A204.1 (cell line): Measurements from ENCODE around the gene HCRT.
"Not testable (repeated sequence)": the region's sequence is repeated elsewhere in the genome, so short reads cannot be mapped to it uniquely, and the experiment has no call there.

Source experiments
- FAIRE-seq: peaks from 2 replicates; lab custom pipeline; 2012; peaks lifted over from hg19 to GRCh38; lab: Jason Lieb, UNC

HCRT gene

GRCh38 chr17:42197564-42198156 is 12.4 kb upstream of the HCRT start:
- FAIRE-seq = no peak

- FAIRE-seq = no peak
These were observed 9.0 kb upstream of the HCRT start, which contains the start of gene GHDC for GRCh38 chr17:42193969-42194899. Gene GHDC (minus strand): TSS chr17:42194494. CDS start chr17:42193581, 913 bp downstream.

- no peak for FAIRE-seq
These were observed 8.1 kb upstream of the HCRT start for GRCh38 chr17:42193216-42193968.

GRCh38 chr17:42192189-42193126 is 7.2 kb upstream of the HCRT start:
- no peak for FAIRE-seq

GRCh38 chr17:42191275-42191608 is 6.0 kb upstream of the HCRT start:
- FAIRE-seq = no peak

DNA sequence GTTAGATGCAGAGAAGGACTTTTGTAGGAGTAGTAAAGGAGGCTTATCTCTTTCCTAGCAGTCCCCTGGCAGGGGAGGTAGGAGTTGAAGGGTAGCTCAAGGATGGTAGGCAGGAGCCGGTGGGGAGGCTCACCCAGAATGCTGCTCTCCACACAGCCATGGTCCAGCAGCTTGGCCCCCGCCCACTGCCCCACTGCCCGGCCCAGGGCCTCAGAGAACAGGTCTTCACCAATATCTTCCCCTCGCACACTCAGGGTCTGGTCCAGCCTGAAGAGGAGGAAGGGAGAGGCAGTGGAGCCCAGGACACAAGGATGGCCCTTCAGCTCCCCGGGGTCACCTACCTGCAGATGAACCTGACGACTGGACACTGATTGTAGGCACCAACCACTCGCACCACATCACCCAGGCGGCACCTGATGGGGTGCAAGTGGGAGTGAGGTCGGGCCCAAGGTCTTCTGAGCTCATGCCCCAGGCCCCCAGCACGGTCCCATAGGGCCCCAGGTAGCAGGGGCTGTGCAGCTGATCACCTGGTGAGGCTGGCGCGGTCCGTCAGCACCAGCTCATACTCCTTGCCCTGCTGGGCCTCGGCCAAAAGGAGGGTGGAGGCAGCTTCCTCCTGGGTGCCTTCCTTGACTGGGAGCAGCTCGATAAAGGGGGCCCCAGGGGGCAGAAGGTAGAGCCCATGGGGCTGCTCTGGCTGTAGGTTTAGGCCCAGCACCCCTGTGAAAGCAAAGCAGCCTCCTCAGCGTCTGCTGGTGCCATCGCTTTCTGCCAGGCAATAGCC is 5.4 kb upstream of the HCRT start:
- no peak for FAIRE-seq

DNA sequence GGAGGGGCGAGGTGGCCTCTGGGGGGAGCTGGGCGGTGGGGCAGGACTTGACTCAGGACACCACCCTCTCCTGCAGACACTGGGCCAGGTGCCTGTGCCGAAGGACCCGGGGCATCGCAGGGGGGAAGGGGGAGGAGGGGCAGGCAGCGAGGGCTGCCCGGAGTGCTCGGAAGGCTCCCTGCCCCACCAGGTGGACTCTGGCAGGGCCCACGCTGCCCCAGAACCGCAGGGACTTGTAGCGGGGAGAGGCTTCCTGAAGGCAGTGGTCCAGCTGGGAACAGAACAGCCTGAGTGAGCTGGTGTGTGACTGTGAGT is 4.4 kb upstream of the HCRT start:
- FAIRE-seq = no peak

DNA sequence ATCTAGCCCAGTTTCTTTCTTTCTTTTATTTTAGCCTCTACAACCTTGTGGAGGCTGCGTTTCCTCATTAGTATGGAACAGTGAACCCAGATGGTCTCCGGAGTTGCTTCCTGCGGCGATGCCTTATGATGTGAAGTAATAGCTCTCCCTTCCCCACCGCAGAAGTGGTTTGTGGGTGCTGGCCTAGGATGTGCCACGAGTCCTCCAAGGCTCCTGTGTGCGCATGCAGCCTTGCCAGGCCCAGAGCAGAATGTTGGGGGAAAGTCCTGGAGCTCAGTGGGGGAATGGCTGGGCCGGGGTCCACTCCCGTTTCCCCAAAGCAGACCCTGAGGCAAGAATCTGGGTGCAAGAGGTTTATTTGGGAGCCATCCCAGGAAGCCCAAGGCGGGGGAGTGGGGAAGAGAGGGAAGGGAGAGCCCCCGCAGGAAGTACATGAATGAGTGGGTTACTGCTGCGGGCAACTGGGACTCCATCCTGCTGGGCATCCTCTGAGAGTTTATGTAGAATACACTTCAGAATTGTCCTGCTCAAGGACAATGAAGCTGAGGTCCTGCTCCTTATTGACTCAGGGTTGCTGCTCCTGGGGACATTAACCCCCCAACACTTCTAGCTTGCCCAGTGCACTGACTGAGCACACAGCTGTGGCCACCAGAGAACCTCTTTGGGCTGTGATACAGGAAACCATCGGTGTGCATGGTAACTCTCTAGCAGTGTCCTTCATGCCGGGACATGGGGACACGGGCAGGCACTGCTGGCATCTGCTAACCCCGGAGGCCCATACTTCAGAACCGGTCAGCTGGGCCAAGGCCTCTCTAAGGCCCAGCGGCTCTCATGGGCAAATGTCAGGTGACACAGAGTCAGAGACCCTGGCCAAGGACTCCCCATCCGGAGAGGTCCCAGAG is 3.7 kb upstream of the HCRT start:
- FAIRE-seq = no peak

GRCh38 chr17:42187833-42188232 is 2.6 kb upstream of the HCRT start:
- FAIRE-seq = no peak

DNA sequence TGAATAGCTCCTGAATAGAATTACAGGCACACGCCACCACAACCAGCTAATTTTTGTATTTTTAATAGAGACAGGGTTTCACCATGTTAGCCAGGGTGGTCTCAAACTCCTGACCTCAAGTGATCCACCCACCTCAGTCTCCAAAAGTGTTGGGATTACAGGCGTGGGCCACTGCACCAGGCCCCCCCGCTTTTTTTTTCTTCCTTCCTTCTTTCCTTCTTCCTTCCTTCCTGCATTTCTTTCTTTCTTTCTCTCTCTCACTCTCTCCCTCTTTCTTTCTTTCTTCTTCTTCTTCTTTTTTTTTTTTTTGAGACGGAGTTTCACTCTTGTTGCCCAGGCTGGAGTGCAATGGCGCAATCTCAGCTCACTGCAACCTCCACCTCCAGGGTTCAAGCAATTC is 939 bp upstream of the HCRT start:
- not testable (repeated sequence) for FAIRE-seq

GRCh38 chr17:42185621-42185930 is 324 bp upstream of the HCRT start:
- FAIRE-seq = no peak

DNA sequence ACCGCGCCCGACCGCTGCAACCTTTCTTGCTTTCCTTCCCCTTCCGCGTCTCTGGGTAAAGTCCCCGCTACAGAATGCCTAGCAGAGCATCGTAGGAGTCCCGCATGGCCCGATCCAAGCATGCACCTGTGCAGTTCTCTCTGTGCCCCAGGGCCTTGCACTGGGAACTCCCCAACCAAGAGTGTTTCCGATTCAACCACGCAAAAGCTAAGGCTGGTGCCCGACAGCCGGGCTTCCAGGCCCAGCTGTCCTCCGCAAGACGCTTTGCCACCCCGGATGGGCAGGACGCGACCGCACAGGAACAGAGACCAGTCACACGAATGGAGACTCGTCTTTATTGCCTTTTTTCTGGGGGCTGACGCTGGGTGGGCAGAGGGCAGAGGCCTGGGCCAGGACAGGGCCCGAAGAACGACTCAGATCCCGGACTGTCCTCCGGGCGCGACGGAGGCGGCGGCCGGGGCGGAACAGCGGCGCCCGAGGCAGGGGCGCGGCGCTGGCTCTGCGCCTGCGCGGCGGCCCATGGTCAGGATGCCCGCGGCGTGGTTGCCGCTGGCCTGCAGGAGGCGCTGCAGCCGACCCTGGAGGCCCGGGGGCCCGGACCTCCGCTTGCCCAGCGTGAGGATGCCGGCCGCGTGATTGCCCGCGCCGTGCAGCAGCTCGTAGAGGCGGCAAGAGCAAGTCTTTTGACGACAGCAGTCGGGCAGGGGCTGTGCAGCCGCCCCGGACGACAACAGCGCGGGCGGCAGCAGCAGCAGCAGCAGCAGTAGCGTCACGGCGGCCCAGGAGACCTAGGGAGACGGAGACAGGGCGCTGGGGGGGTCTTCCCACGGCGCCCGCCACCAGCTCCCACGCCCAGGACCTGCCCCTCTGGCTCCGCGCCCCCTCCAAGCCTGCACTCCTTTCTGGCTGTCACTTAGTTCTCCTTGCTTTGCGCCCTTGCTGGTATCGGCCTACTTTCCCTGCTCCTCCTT is 1.2 kb downstream of the HCRT start:
- FAIRE-seq = no peak

DNA sequence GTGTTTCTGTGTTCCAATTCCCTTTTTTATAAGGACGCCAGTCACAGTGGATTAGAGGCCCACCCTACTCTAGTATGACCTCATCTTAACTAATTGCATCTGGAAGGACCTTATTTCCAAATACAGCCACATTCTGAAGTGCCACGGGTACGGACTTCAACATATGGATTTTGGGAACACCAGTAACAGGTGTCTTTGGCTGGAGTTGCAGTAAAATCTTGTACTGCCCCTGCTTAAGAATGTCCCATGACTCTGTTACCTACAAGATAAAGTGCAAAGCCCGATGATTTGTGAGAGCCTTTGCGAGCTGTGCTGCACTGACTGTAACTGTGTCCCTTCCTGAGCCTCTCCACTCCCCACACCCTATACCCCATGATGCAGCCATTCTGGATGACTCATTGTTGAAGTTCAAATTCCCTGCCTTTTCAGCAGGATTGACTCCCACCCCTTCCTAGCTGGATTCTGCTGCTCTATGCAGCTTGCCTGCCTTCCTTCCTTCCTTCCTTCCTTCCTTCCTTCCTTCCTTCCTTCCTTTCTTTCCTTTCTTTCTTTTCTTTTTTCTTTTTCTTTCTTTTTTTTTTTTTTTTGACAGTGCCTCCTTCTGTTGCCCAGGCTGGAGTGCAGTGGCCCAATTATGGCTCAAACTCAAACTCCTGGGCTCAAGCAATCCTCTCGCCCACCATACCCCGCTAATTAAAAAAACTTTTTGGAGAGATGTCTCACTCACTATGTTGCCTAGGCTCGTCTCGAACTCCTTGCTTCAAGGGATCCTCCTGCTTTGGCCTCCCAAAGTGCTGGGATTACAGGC is 2.1 kb downstream of the HCRT start:
- no peak for FAIRE-seq

DNA sequence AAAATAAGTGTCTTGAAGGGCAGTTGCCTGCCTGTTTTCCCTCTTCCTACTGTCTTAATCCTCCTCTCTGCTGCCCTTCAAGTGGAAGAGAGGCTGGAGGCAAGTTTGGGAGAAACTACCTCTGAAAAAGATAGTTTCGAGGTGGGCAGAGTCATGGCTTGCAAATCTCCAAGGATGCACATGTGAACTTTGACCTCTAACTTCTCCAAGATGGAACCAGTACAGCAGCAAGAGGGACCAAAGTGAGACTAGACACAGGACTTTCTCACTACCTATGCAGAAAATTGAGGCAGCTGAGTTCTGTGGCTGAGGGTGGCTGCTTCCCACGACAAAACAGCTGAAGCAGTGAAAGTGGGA is 3.4 kb downstream of the HCRT start:
- FAIRE-seq = no peak

DNA sequence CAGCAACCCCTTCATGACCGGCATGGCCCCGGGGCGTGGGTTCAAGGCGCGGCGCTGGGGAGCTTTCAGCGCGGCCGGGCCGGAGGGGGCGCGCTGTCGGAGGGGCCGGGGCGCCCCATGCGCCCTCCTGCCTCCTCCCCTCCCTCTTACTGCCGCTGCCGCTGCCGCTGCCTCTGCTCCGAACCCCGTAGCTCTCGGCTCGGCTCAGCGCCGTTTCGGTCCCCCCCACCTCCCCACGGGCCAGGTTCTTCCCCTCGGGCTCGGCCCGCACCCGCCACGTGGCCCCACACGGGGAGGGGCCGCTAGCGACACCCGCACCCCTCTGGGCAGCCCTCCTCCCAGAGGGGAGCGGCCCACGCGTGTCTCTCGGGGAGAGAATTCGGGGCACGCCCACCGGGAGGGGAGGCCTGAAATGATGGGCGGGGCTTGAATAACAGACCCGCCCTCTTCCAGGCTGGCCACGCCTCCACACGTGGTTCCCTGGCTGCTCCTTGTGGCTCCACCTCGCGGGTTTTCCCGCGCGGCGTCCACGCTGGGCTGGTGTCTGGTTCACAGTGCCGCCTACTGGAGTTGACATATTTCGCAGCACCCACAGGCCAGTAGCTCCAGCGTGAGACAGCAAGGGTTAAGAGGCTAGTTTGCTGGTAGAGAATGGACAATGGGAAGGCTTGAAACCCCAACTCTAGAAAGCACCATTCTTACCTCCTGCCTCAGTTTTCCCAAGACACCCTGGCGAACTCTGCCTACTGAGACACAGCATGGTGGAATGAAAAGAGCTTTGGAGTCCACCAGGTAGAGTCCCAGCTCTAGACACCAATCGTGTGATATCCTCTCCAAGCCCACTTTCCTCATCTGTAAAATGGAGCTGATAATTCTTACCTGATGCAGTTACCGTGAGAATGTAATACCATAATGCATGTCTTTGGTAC is 4.1 kb downstream of the HCRT start, which contains the start of gene KCNH4:
Gene KCNH4, minus strand, starts transcription at position 221 of the 929 bp plus-strand sequence. Its CDS starts 197 bp downstream, at position 24.
- FAIRE-seq = no peak

GRCh38 chr17:42180411-42180921 is 4.8 kb downstream of the HCRT start:
- no peak for FAIRE-seq

DNA sequence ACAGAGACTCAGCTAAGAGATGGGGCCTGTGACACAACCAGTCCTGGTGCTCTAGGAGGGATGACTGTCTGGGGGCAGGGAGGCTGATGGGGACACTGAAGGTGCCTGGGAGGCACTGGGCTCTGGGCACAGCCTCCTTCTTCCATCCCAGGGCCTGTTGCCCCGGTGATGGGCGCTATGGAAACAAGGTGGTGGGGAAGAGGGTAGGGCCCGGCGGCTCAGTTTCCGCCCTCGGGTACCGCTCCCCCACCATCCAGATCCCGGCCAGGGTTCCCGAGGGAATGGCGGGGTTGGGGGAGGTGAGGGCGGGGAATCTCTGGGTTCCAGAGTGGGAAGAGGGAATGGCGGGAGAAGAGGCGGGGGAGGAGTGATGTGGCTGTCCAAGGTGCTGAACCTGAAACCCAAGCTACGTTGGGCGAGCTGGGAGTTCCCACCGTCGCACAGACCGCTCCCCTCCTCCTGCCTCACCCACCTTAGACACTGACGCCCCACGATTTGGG is 5.3 kb downstream of the HCRT start:
- FAIRE-seq = no peak
